Common myeloid progenitor, CD34-positive (primary cell): ENCODE results near the gene FHDC1.

Source experiments
- CTCF ChIA-PET: fragments of 350-600 bp; sonication (Branson Sonifier 250); formaldehyde crosslinking; loops from one replicate; lab custom pipeline; 2021; ENCODE audit warnings: antibody characterized with exemption; lab: Charles Lee
- POLR2A ChIA-PET: fragments of 350-600 bp; sonication (Branson Sonifier 250); formaldehyde crosslinking; loops from one replicate; lab custom pipeline; 2021; ENCODE audit warnings: antibody characterized with exemption; lab: Charles Lee
- DNase-seq, 3 donors: peaks; one replicate each; pipeline versions ENCODE4 v3.0.0 to v3.0.0-alpha.2; 2013
- H3K27ac ChIP-seq, 2 experiments: 1 replicate in 1 of 2; 2 replicates in 1 of 2; pipeline ENCODE4 v1.7.0; 2013; ENCODE audit warnings: inconsistent platforms in 2 of 2, low read length in 2 of 2, mild to moderate bottlenecking in 2 of 2, low read depth in 1 of 2, moderate library complexity in 1 of 2; ENCODE audit not compliant: severe bottlenecking in 2 of 2, insufficient read depth in 1 of 2, poor library complexity in 1 of 2
- H3K27me3 ChIP-seq, 5 experiments: replicated peaks in 2 of 5; 1 replicate in 3 of 5; 2 replicates in 2 of 5; pipeline versions ENCODE4 v1.6.1 to v1.7.0; 2013; ENCODE audit warnings: low read length in 4 of 5, mild to moderate bottlenecking in 2 of 5, moderate library complexity in 2 of 5, inconsistent platforms in 1 of 5; ENCODE audit not compliant: insufficient read depth in 5 of 5, control insufficient read depth in 4 of 5
- H3K36me3 ChIP-seq, 4 experiments: 1 replicate in 2 of 4; 2 replicates in 2 of 4; pipeline versions ENCODE4 v1.6.1 to v1.7.0; 2013; ENCODE audit warnings: low read length in 3 of 4, control low read depth in 1 of 4, mild to moderate bottlenecking in 1 of 4; ENCODE audit not compliant: control insufficient read depth in 4 of 4, insufficient read depth in 4 of 4
- H3K4me1 ChIP-seq, 4 experiments: 1 replicate in 3 of 4; 2 replicates in 1 of 4; pipeline versions ENCODE4 v1.6.1 to v1.7.1; 2013; ENCODE audit warnings: low read length in 3 of 4, mild to moderate bottlenecking in 3 of 4, control low read depth in 1 of 4, inconsistent platforms in 1 of 4, moderate library complexity in 1 of 4; ENCODE audit not compliant: control insufficient read depth in 4 of 4, insufficient read depth in 4 of 4; ENCODE audit errors: control extremely low read depth in 1 of 4
- H3K4me3 ChIP-seq, 7 experiments: 1 replicate in 4 of 7; 2 replicates in 3 of 7; pipeline versions ENCODE4 v1.5.1 to v1.7.0; 2013; ENCODE audit warnings: mild to moderate bottlenecking in 7 of 7, low read length in 6 of 7, moderate library complexity in 6 of 7, inconsistent platforms in 2 of 7, low read depth in 2 of 7, control low read depth in 1 of 7; ENCODE audit not compliant: insufficient read depth in 4 of 7, control insufficient read depth in 1 of 7; ENCODE audit errors: extremely low read depth in 1 of 7
- H3K9me3 ChIP-seq, 5 experiments: 1 replicate in 4 of 5; 2 replicates in 1 of 5; pipeline versions ENCODE4 v1.6.1 to v1.7.1; 2013; ENCODE audit warnings: low read length in 4 of 5, mild to moderate bottlenecking in 2 of 5, inconsistent platforms in 1 of 5, low read depth in 1 of 5, moderate library complexity in 1 of 5; ENCODE audit not compliant: control insufficient read depth in 4 of 5, insufficient read depth in 2 of 5; ENCODE audit errors: control extremely low read depth in 1 of 5
- WGBS: methylation state at CpG from one replicate; pipeline ENCODE4 v1.1.5; 2013; ENCODE audit not compliant: insufficient coverage; 5-methylcytosine and 5-hydroxymethylcytosine counted together

The FHDC1 gene

GRCh38 chr4:152989554-152989970 is 53.4 kb downstream of the FHDC1 start:
- H3K9me3 ChIP-seq: no peaks in the 10 kb centered on the region
- H3K27ac ChIP-seq: no peak overlapping the region
- no peak overlapping the region for H3K4me3 ChIP-seq
- no peaks in the 10 kb centered on the region for H3K36me3 ChIP-seq
- peaks cover 0 to 19% (median 4%) of the 10 kb centered on the region in 4 experiments for H3K4me1 ChIP-seq
- whole genome bisulfite sequencing: 75% methylated on average over 2 of the region's 3 CpGs
- H3K27me3 ChIP-seq: no peaks in the 10 kb centered on the region
- ChIA-PET CTCF (interaction anchor here (1.0 to 1.7 kb wide), 2 partner anchors 10 to 93 kb away, joined by 3 read pairs; no protein-coding TSS in a partner anchor), POLR2A (no interaction called here)
- DNase-seq: no peak

- WGBS: 9% methylated on average over 7 of the region's 8 CpGs
- POLR2A ChIA-PET: no interaction called here
- Histone ChIP-seq H3K9me3 (no peaks in the 10 kb centered on the region), H3K4me3 (no peak overlapping the region), H3K36me3 (no peaks in the 10 kb centered on the region), H3K27ac (no peak overlapping the region), H3K27me3 (no peaks in the 10 kb centered on the region), H3K4me1 (peaks cover 0 to 19% (median 4%) of the 10 kb centered on the region in 4 experiments)
- CTCF ChIA-PET: interaction anchor here (1.7 kb wide), 1 partner anchor 9 kb away, joined by 3 read pairs; no protein-coding TSS in a partner anchor
- DNase-seq: peak; percentile 50 to 92 (median 87)
These were observed 54.5 kb downstream of the FHDC1 start for GRCh38 chr4:152990471-152991131.

GRCh38 chr4:152991398-152991797 is 55.3 kb downstream of the FHDC1 start:
- Histone ChIP-seq H3K4me1 (peaks cover 0 to 27% (median 11%) of the 10 kb centered on the region in 4 experiments), H3K9me3 (no peaks in the 10 kb centered on the region), H3K36me3 (no peaks in the 10 kb centered on the region), H3K27me3 (no peaks in the 10 kb centered on the region), H3K4me3 (no peak overlapping the region), H3K27ac (no peak overlapping the region)
- WGBS: no CpG with 5 or more reads among the region's 3 CpGs
- CTCF ChIA-PET: no interaction called here
- peak in 2 of 3 donors; percentile 15 for DNase-seq
- POLR2A ChIA-PET: no interaction called here

- no peak for DNase-seq
- POLR2A ChIA-PET: no interaction called here
- CTCF ChIA-PET: interaction anchor here (0.9 kb wide), 1 partner anchor 51 kb away, joined by 3 read pairs; no protein-coding TSS in a partner anchor
- Histone ChIP-seq H3K4me1 (peaks cover 0 to 34% (median 17%) of the 10 kb centered on the region in 4 experiments), H3K4me3 (no peak overlapping the region), H3K9me3 (no peaks in the 10 kb centered on the region), H3K27me3 (no peaks in the 10 kb centered on the region), H3K27ac (no peak overlapping the region), H3K36me3 (no peaks in the 10 kb centered on the region)
- 100% methylated on average over 7 of the region's 8 CpGs for WGBS
These were observed 55.9 kb downstream of the FHDC1 start for GRCh38 chr4:152992027-152992426.

- POLR2A ChIA-PET: no interaction called here
- H3K27ac ChIP-seq: no peak overlapping the region
- no peaks in the 10 kb centered on the region for H3K27me3 ChIP-seq
- H3K9me3 ChIP-seq: no peaks in the 10 kb centered on the region
- WGBS: 100% methylated on average over 1 of the region's 1 CpG
- no peak overlapping the region for H3K4me3 ChIP-seq
- no peak for DNase-seq
- H3K4me1 ChIP-seq: peaks cover 0 to 34% (median 17%) of the 10 kb centered on the region in 4 experiments
- no peaks in the 10 kb centered on the region for H3K36me3 ChIP-seq
- CTCF ChIA-PET: interaction anchor here (0.9 kb wide), 1 partner anchor 51 kb away, joined by 3 read pairs; no protein-coding TSS in a partner anchor
These were observed 56.3 kb downstream of the FHDC1 start for GRCh38 chr4:152992466-152992865.

- POLR2A ChIA-PET: no interaction called here
- no peaks in the 10 kb centered on the region for H3K27me3 ChIP-seq
- CTCF ChIA-PET: interaction anchor here (1.5 kb wide), 1 partner anchor 15 kb away, joined by 3 read pairs; no protein-coding TSS in a partner anchor
- no peak overlapping the region for H3K4me3 ChIP-seq
- peaks cover 0 to 34% (median 17%) of the 10 kb centered on the region in 4 experiments for H3K4me1 ChIP-seq
- no peaks in the 10 kb centered on the region for H3K36me3 ChIP-seq
- 100% methylated on average over 1 of the region's 3 CpGs for WGBS
- H3K27ac ChIP-seq: no peak overlapping the region
- H3K9me3 ChIP-seq: no peaks in the 10 kb centered on the region
- no peak for DNase-seq
These were observed 57.9 kb downstream of the FHDC1 start for GRCh38 chr4:152994038-152994437.

- Histone ChIP-seq H3K27ac (no peak overlapping the region), H3K36me3 (no peaks in the 10 kb centered on the region), H3K4me3 (no peak overlapping the region), H3K27me3 (no peaks in the 10 kb centered on the region), H3K4me1 (peaks cover 0 to 29% (median 13%) of the 10 kb centered on the region in 4 experiments), H3K9me3 (no peaks in the 10 kb centered on the region)
- POLR2A ChIA-PET: no interaction called here
- CTCF ChIA-PET: interaction anchor here (1.2 kb wide), 1 partner anchor 17 kb away, joined by 3 read pairs; no protein-coding TSS in a partner anchor
- DNase-seq: peak in 1 of 3 donors; percentile 20
- WGBS: 29% methylated on average over 7 of the region's 8 CpGs
These were observed 60.0 kb downstream of the FHDC1 start for GRCh38 chr4:152996111-152996571.
